Measurements from ENCODE around the gene MCUR1. TPM values are rescaled to one million over a fixed set of nuclear protein-coding genes. Genes with fewer than 3 reads are reported as not detected.
"Not testable (repeated sequence)": the region's sequence is repeated elsewhere in the genome, so short reads cannot be mapped to it uniquely, and the experiment has no call there.

The MCUR1 gene
- total and polyA plus RNA-seq, 4 donors = 20.6 to 52.2 (median 34.2) TPM

DNA sequence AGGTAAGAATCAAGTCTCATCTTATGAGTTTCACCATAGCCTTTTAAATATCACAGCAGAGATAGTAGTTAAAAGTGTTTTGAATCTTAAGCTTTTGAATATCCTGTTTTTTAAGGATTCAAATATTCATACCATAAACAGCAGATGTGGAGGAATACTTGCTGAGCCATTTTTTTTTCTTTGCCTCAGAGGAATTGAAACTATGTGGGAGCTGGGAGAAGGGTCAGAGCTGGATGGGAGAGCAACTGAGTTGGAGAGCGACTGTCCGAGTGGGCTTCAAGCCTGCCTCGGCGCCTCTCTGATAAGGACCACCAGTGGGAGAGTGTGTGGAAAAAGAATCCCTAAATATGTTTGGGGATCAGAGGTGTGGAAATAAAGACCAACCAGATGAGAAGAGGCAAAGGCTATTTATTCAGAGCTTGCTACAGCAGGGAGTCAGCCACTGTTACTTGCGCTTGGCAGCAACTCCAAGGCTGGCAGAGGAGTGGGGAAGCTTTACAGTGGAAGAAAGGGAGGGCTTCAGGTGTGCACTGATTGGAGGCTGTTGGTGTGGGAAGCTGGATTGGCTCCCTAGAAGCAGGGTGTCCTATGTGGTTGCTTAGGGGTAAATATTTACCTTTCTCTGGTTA, 34.3 kb upstream of the MCUR1 start:
- H3K9me3 ChIP-seq (ENCODE audit: control insufficient read depth, insufficient read depth, low read length) = no peaks in the 10 kb centered on the region
- no peaks in the 10 kb centered on the region for H3K27me3 ChIP-seq (ENCODE audit: control insufficient read depth, insufficient read depth, low read length)
- no peak overlapping the region for H3K4me3 ChIP-seq (ENCODE audit: low read depth, low read length)
- peak in 2 of 6 donors; percentile 26 to 59 for DNase-seq (ENCODE audit: low read depth in 4 of 6, low spot score in 6 of 6)
- no peak overlapping the region for H3K27ac ChIP-seq (ENCODE audit: low read depth, low read length)
- no peaks in the 10 kb centered on the region for H3K36me3 ChIP-seq (ENCODE audit: control insufficient read depth, insufficient read depth, low read length)
- WGBS (ENCODE audit: insufficient coverage) = 65% methylated on average over 5 of the region's 5 CpGs
- peaks cover 5% of the 10 kb centered on the region for H3K4me1 ChIP-seq (ENCODE audit: control insufficient read depth, insufficient read depth, low read length)

DNA sequence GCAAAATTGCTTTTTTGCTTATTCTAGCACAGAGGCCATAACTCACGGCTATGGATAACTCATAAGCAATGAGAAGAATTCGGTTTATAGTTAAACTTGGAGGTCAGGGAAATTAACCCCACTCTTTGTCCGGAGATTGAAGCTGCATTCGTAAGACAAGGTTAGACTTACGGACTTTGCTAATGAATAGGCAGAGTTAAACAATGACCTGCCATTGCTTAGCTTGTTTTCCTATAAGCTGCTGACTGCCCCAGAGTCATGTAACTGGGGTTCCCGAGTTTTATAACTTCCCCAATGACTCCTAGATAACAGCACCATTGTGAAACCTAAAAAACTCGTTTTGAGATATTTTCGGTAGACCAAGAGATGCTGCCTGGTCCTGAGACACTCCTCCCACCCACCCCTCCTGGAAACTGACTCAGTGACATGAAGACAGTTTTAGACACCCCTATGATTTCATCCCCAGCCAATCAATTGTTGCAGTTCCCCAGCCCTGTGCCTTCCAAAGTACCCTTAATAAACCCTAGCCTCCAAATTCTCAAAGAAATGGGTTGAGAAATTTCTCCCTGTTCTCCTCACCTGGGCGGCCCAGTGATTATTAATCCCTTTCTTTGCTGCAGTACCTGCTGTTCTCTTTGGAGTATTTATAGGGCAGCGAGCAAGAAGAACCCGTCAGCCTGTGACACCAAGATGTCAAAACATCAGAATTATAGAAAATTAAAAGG, 33.1 kb upstream of the MCUR1 start:
- WGBS (ENCODE audit: insufficient coverage) = 66% methylated on average over 7 of the region's 11 CpGs
- H3K27ac ChIP-seq (ENCODE audit: low read depth, low read length) = no peak overlapping the region
- H3K4me1 ChIP-seq (ENCODE audit: control insufficient read depth, insufficient read depth, low read length) = peaks cover 5% of the 10 kb centered on the region
- no peaks in the 10 kb centered on the region for H3K9me3 ChIP-seq (ENCODE audit: control insufficient read depth, insufficient read depth, low read length)
- H3K4me3 ChIP-seq (ENCODE audit: low read depth, low read length) = no peak overlapping the region
- no peak for DNase-seq (ENCODE audit: low read depth in 4 of 6, low spot score in 6 of 6)
- H3K36me3 ChIP-seq (ENCODE audit: control insufficient read depth, insufficient read depth, low read length) = no peaks in the 10 kb centered on the region
- no peaks in the 10 kb centered on the region for H3K27me3 ChIP-seq (ENCODE audit: control insufficient read depth, insufficient read depth, low read length)

GRCh38 chr6:13846841-13847240, 32.5 kb upstream of the MCUR1 start:
- no peaks in the 10 kb centered on the region for H3K36me3 ChIP-seq (ENCODE audit: control insufficient read depth, insufficient read depth, low read length)
- no peaks in the 10 kb centered on the region for H3K9me3 ChIP-seq (ENCODE audit: control insufficient read depth, insufficient read depth, low read length)
- WGBS (ENCODE audit: insufficient coverage) = 51% methylated on average over 12 of the region's 13 CpGs
- DNase-seq (ENCODE audit: low read depth in 4 of 6, low spot score in 6 of 6) = no peak
- H3K27me3 ChIP-seq (ENCODE audit: control insufficient read depth, insufficient read depth, low read length) = no peaks in the 10 kb centered on the region
- peaks cover 5% of the 10 kb centered on the region for H3K4me1 ChIP-seq (ENCODE audit: control insufficient read depth, insufficient read depth, low read length)
- no peak overlapping the region for H3K27ac ChIP-seq (ENCODE audit: low read depth, low read length)
- H3K4me3 ChIP-seq (ENCODE audit: low read depth, low read length) = no peak overlapping the region

GRCh38 chr6:13841936-13842335, 27.6 kb upstream of the MCUR1 start:
- Histone ChIP-seq H3K27ac (ENCODE audit: low read depth, low read length) (no peak overlapping the region), H3K27me3 (ENCODE audit: control insufficient read depth, insufficient read depth, low read length) (no peaks in the 10 kb centered on the region), H3K4me1 (ENCODE audit: control insufficient read depth, insufficient read depth, low read length) (no peaks in the 10 kb centered on the region), H3K4me3 (ENCODE audit: low read depth, low read length) (no peak overlapping the region), H3K36me3 (ENCODE audit: control insufficient read depth, insufficient read depth, low read length) (no peaks in the 10 kb centered on the region), H3K9me3 (ENCODE audit: control insufficient read depth, insufficient read depth, low read length) (no peaks in the 10 kb centered on the region)
- no peak for DNase-seq (ENCODE audit: low read depth in 4 of 6, low spot score in 6 of 6)
- WGBS (ENCODE audit: insufficient coverage) = 85% methylated on average over 2 of the region's 5 CpGs

GRCh38 chr6:13838616-13839015, 24.3 kb upstream of the MCUR1 start:
- H3K4me3 ChIP-seq (ENCODE audit: low read depth, low read length) = no peak overlapping the region
- H3K9me3 ChIP-seq (ENCODE audit: control insufficient read depth, insufficient read depth, low read length) = no peaks in the 10 kb centered on the region
- no peaks in the 10 kb centered on the region for H3K4me1 ChIP-seq (ENCODE audit: control insufficient read depth, insufficient read depth, low read length)
- no peak for DNase-seq (ENCODE audit: low read depth in 4 of 6, low spot score in 6 of 6)
- no peaks in the 10 kb centered on the region for H3K36me3 ChIP-seq (ENCODE audit: control insufficient read depth, insufficient read depth, low read length)
- H3K27me3 ChIP-seq (ENCODE audit: control insufficient read depth, insufficient read depth, low read length) = no peaks in the 10 kb centered on the region
- WGBS (ENCODE audit: insufficient coverage) = 73% methylated on average over 3 of the region's 3 CpGs
- no peak overlapping the region for H3K27ac ChIP-seq (ENCODE audit: low read depth, low read length)

GRCh38 chr6:13836170-13836569, 21.8 kb upstream of the MCUR1 start:
- no peak overlapping the region for H3K4me3 ChIP-seq (ENCODE audit: low read depth, low read length)
- no peak overlapping the region for H3K27ac ChIP-seq (ENCODE audit: low read depth, low read length)
- H3K9me3 ChIP-seq (ENCODE audit: control insufficient read depth, insufficient read depth, low read length) = no peaks in the 10 kb centered on the region
- no peak for DNase-seq (ENCODE audit: low read depth in 4 of 6, low spot score in 6 of 6)
- WGBS (ENCODE audit: insufficient coverage) = 89% methylated on average over 1 of the region's 5 CpGs
- no peaks in the 10 kb centered on the region for H3K36me3 ChIP-seq (ENCODE audit: control insufficient read depth, insufficient read depth, low read length)
- H3K4me1 ChIP-seq (ENCODE audit: control insufficient read depth, insufficient read depth, low read length) = no peaks in the 10 kb centered on the region
- H3K27me3 ChIP-seq (ENCODE audit: control insufficient read depth, insufficient read depth, low read length) = no peaks in the 10 kb centered on the region

DNA sequence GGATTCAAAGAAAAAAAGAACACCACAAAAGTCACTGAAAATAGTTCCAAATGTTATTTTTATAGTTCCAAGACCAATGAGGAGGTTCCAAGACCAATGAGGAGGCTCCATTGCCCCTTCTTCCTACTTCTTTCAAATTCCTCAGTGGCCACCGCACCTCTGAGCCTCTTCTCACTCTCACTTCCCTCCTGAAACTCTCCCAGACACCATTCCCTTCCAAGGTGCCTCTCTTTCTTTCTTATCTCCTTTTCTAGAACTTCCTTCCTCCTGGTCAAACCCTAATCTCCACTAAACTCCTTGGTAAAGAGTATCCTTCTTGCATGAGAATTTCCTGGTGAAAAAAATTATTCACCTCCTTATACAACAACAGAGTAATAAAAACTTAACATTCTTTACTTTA, 20.4 kb upstream of the MCUR1 start:
- Histone ChIP-seq H3K4me1 (ENCODE audit: control insufficient read depth, insufficient read depth, low read length) (no peaks in the 10 kb centered on the region), H3K4me3 (ENCODE audit: low read depth, low read length) (no peak overlapping the region), H3K27me3 (ENCODE audit: control insufficient read depth, insufficient read depth, low read length) (no peaks in the 10 kb centered on the region), H3K36me3 (ENCODE audit: control insufficient read depth, insufficient read depth, low read length) (no peaks in the 10 kb centered on the region), H3K9me3 (ENCODE audit: control insufficient read depth, insufficient read depth, low read length) (no peaks in the 10 kb centered on the region), H3K27ac (ENCODE audit: low read depth, low read length) (no peak overlapping the region)
- 94% methylated on average over 1 of the region's 1 CpG for WGBS (ENCODE audit: insufficient coverage)
- no peak for DNase-seq (ENCODE audit: low read depth in 4 of 6, low spot score in 6 of 6)

DNA sequence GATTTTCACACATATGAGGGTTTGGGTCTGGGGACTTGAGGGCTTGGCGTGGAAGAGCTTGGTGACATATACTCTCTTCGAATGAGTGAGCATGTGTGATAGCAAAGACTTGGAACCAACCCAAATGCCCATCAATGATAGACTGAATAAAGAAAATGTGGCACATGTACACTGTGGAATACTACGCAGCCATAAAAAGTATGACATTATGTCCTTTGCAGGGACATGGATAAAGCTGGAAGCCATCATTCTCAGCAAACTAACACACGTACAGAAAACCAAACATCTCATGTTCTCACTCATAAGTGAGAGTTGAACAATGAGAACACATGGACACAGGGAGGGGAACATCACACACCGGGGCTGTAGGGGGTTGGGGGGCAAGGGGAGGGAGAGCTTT, 19.7 kb upstream of the MCUR1 start:
- not testable (repeated sequence) for H3K27me3 ChIP-seq (ENCODE audit: control insufficient read depth, insufficient read depth, low read length); H3K9me3 ChIP-seq (ENCODE audit: control insufficient read depth, insufficient read depth, low read length); H3K4me3 ChIP-seq (ENCODE audit: low read depth, low read length); H3K36me3 ChIP-seq (ENCODE audit: control insufficient read depth, insufficient read depth, low read length); DNase-seq (ENCODE audit: low read depth in 4 of 6, low spot score in 6 of 6); H3K4me1 ChIP-seq (ENCODE audit: control insufficient read depth, insufficient read depth, low read length); H3K27ac ChIP-seq (ENCODE audit: low read depth, low read length)
- WGBS (ENCODE audit: insufficient coverage) = 100% methylated on average over 1 of the region's 5 CpGs

GRCh38 chr6:13832778-13833177, 18.4 kb upstream of the MCUR1 start:
- Histone ChIP-seq H3K27ac (ENCODE audit: low read depth, low read length) (no peak overlapping the region), H3K36me3 (ENCODE audit: control insufficient read depth, insufficient read depth, low read length) (no peaks in the 10 kb centered on the region), H3K9me3 (ENCODE audit: control insufficient read depth, insufficient read depth, low read length) (no peaks in the 10 kb centered on the region), H3K27me3 (ENCODE audit: control insufficient read depth, insufficient read depth, low read length) (no peaks in the 10 kb centered on the region), H3K4me1 (ENCODE audit: control insufficient read depth, insufficient read depth, low read length) (no peaks in the 10 kb centered on the region), H3K4me3 (ENCODE audit: low read depth, low read length) (no peak overlapping the region)
- no peak for DNase-seq (ENCODE audit: low read depth in 4 of 6, low spot score in 6 of 6)
- WGBS (ENCODE audit: insufficient coverage) = no CpG with 5 or more reads among the region's 1 CpG

DNA sequence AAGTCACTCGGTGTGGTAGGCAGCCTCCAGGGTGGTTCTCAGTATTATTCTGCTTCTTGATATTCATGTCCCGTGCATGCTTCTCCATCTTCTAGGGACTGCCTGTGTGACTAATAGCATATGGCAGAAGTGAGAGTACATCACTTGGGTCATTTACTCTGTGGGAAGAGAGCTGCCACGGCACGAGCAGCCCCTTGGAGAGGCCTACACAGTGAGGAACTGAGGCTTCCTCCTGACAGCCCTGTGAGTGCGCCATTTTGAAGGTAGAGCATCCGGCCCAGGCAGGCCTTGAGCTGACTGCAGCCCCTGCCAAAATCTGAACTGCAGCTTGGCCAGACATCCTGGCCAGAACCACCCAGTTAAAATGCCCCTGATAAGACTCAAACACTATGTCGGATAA, 17.3 kb upstream of the MCUR1 start:
- Histone ChIP-seq H3K9me3 (ENCODE audit: control insufficient read depth, insufficient read depth, low read length) (no peaks in the 10 kb centered on the region), H3K27ac (ENCODE audit: low read depth, low read length) (no peak overlapping the region), H3K36me3 (ENCODE audit: control insufficient read depth, insufficient read depth, low read length) (no peaks in the 10 kb centered on the region), H3K27me3 (ENCODE audit: control insufficient read depth, insufficient read depth, low read length) (no peaks in the 10 kb centered on the region), H3K4me1 (ENCODE audit: control insufficient read depth, insufficient read depth, low read length) (no peaks in the 10 kb centered on the region), H3K4me3 (ENCODE audit: low read depth, low read length) (no peak overlapping the region)
- WGBS (ENCODE audit: insufficient coverage) = 65% methylated on average over 5 of the region's 7 CpGs
- no peak for DNase-seq (ENCODE audit: low read depth in 4 of 6, low spot score in 6 of 6)
